GM23338 (cell line): ENCODE results near the gene MAST3. TPM values are rescaled to one million over a fixed set of nuclear protein-coding genes. Genes with fewer than 3 reads are reported as not detected.

Source experiments
- ATAC-seq: fragments of 200-7000 bp; cut with Tn5 transposase; 3 replicates; pipeline ENCODE4 v1.9.1; 2020
- DNase-seq: peaks from one replicate; pipeline ENCODE4 v3.0.0-alpha.2; 2015; ENCODE audit warnings: low spot score
- H2AFZ ChIP-seq: fragments of 200-600 bp; sonication (generic); 2 replicates; pipeline ENCODE4 v1.8.0; 2016; ENCODE audit warnings: antibody characterized with exemption, mild to moderate bottlenecking, moderate library complexity
- H3F3A ChIP-seq: fragments of 200-600 bp; sonication (generic); replicated peaks from 2 replicates; pipeline ENCODE4 v1.8.0; 2017; ENCODE audit warnings: antibody characterized with exemption, mixed run types, low read depth
- H3K27ac ChIP-seq: fragments of 200-600 bp; sonication (generic); 2 replicates; pipeline ENCODE4 v1.6.1; 2016; ENCODE audit warnings: low read depth
- H3K27me3 ChIP-seq: fragments of 200-600 bp; sonication (generic); 2 replicates; pipeline ENCODE4 v1.8.0; 2016; ENCODE audit warnings: mild to moderate bottlenecking, mixed run types, moderate library complexity; ENCODE audit not compliant: insufficient read depth
- H3K36me3 ChIP-seq: fragments of 200-600 bp; sonication (generic); 2 replicates; pipeline ENCODE4 v1.8.0; 2016; ENCODE audit warnings: mild to moderate bottlenecking; ENCODE audit not compliant: insufficient read depth
- H3K4me1 ChIP-seq: fragments of 200-600 bp; sonication (generic); 2 replicates; pipeline ENCODE4 v1.8.0; 2016; ENCODE audit warnings: mild to moderate bottlenecking, moderate library complexity; ENCODE audit not compliant: insufficient read depth
- H3K4me2 ChIP-seq: fragments of 200-600 bp; sonication (generic); 2 replicates; pipeline ENCODE4 v1.7.1; 2017; ENCODE audit warnings: mixed run types
- H3K4me3 ChIP-seq: fragments of 200-600 bp; sonication (generic); 2 replicates; pipeline ENCODE4 v1.6.1; 2016; ENCODE audit warnings: mixed run types
- H3K79me2 ChIP-seq: fragments of 200-600 bp; sonication (generic); replicated peaks from 2 replicates; pipeline ENCODE4 v1.8.0; 2017; ENCODE audit warnings: mild to moderate bottlenecking; ENCODE audit not compliant: insufficient read depth
- H3K9me2 ChIP-seq: fragments of 200-600 bp; sonication (generic); 2 replicates; pipeline ENCODE4 v1.8.0; 2017; ENCODE audit not compliant: insufficient read depth
- H4K20me1 ChIP-seq: fragments of 200-600 bp; sonication (generic); replicated peaks from 2 replicates; pipeline ENCODE4 v1.8.0; 2017; ENCODE audit warnings: mild to moderate bottlenecking; ENCODE audit not compliant: insufficient read depth
- H3K27ac Mint-ChIP-seq: 2 replicates; pipeline ENCODE4 v1.8.0; 2020; ENCODE audit warnings: inconsistent platforms, mild to moderate bottlenecking, moderate library complexity, mixed read lengths
- H3K27me3 Mint-ChIP-seq: 3 replicates; pipeline ENCODE4 v1.8.0; 2022; ENCODE audit warnings: low read depth, mild to moderate bottlenecking, moderate library complexity, mixed read lengths, inconsistent platforms; ENCODE audit not compliant: insufficient read depth, poor library complexity
- H3K36me3 Mint-ChIP-seq: 3 replicates; pipeline ENCODE4 v1.8.0; 2021; ENCODE audit warnings: low read depth, mild to moderate bottlenecking, inconsistent platforms, moderate library complexity, mixed read lengths
- H3K4me1 Mint-ChIP-seq: 3 replicates; pipeline ENCODE4 v1.8.0; 2020; ENCODE audit warnings: mild to moderate bottlenecking, inconsistent platforms, mixed read lengths
- H3K4me3 Mint-ChIP-seq: 3 replicates; pipeline ENCODE4 v1.8.0; 2021; ENCODE audit warnings: moderate library complexity, mild to moderate bottlenecking, inconsistent platforms, mixed read lengths
- H3K9me3 Mint-ChIP-seq: 3 replicates; pipeline ENCODE4 v1.8.0; 2020; ENCODE audit warnings: moderate library complexity, mild to moderate bottlenecking, inconsistent platforms, mixed read lengths
- EZH2 ChIP-seq: fragments of 200-600 bp; sonication (generic); IDR thresholded peaks from one replicate; pipeline ENCODE4 v1.8.0; 2017; ENCODE audit warnings: antibody characterized with exemption, mild to moderate bottlenecking, low read depth; ENCODE audit not compliant: unreplicated experiment
- EZH2phosphoT487 ChIP-seq: fragments of 200-600 bp; sonication (generic); IDR thresholded peaks from one replicate; pipeline ENCODE4 v1.8.1; 2018; ENCODE audit warnings: antibody characterized with exemption; ENCODE audit not compliant: unreplicated experiment
- POLR2AphosphoS5 ChIP-seq: IDR thresholded peaks from 2 replicates; pipeline ENCODE4 v1.6.1; 2016; ENCODE audit warnings: antibody characterized with exemption, low read depth
- STAT1 ChIP-seq: IDR thresholded peaks from one replicate; pipeline ENCODE4 v1.6.1; 2016; ENCODE audit warnings: antibody characterized with exemption; ENCODE audit not compliant: unreplicated experiment
- ZNF462 ChIP-seq: fragments of 250-450 bp; sonication (Bioruptor Pico); IDR thresholded peaks from 2 replicates; pipeline ENCODE4 v1.5.0; 2020; ENCODE audit warnings: mild to moderate bottlenecking, moderate library complexity
- polyA plus RNA-seq: library from polyadenylated mRNA; unstranded; fragments of >200 nt; fragmentation: Nextera tagmentation; extraction: Ambion mirVana; gene quantifications from 2 replicates; pipeline ENCODE4 v1.2.1, GENCODE V29; 2016
- total RNA-seq: library from RNA; depleted of rRNA; stranded (reverse); fragments of >200 nt; shearing (Covaris generic); gene quantifications from 2 replicates; pipeline ENCODE4 v1.2.3, GENCODE V29; 2014
- TF ChIP-seq, protein P1 (sequence below), 2 experiments: fragments of 200-600 bp in 1 of 2; sonication (generic) in 1 of 2; conservative IDR thresholded peaks; 2 replicates each; pipeline versions ENCODE4 v1.5.1 to v1.6.1; 2016 to 2017; ENCODE audit warnings: antibody characterized with exemption in 2 of 2, low read depth in 2 of 2, mild to moderate bottlenecking in 2 of 2, moderate library complexity in 1 of 2

MAST3 gene
- total and polyA plus RNA-seq, 2 experiments from 2014 or later: 5.6 to 8.8 TPM

GRCh38 chr19:18164072-18164471 lies 66.5 kb downstream of the MAST3 start:
- no peak for ATAC-seq
- Mint-ChIP-seq H3K27me3 (peaks cover 8% of the 10 kb centered on the region), H3K4me1 (peaks cover 6% of the 10 kb centered on the region; the same call in 2 of the 3 replicates), H3K36me3 (peaks cover 48% of the 10 kb centered on the region), H3K27ac (no peak overlapping the region), H3K9me3 (no peaks in the 10 kb centered on the region), H3K4me3 (no peak overlapping the region)
- DNase-seq: no peak
- H3K36me3 ChIP-seq: peaks cover 4% of the 10 kb centered on the region; the same call in 1 of the 2 replicates
- no peak overlapping the region for H2AFZ ChIP-seq
- H3K4me3 ChIP-seq: no peak overlapping the region
- no peaks in the 10 kb centered on the region for H3K27me3 ChIP-seq
- no peaks in the 10 kb centered on the region for H3K79me2 ChIP-seq
- TF ChIP-seq, protein P1, sequence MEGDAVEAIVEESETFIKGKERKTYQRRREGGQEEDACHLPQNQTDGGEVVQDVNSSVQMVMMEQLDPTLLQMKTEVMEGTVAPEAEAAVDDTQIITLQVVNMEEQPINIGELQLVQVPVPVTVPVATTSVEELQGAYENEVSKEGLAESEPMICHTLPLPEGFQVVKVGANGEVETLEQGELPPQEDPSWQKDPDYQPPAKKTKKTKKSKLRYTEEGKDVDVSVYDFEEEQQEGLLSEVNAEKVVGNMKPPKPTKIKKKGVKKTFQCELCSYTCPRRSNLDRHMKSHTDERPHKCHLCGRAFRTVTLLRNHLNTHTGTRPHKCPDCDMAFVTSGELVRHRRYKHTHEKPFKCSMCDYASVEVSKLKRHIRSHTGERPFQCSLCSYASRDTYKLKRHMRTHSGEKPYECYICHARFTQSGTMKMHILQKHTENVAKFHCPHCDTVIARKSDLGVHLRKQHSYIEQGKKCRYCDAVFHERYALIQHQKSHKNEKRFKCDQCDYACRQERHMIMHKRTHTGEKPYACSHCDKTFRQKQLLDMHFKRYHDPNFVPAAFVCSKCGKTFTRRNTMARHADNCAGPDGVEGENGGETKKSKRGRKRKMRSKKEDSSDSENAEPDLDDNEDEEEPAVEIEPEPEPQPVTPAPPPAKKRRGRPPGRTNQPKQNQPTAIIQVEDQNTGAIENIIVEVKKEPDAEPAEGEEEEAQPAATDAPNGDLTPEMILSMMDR (conservative IDR thresholded peaks at IDR 0.05; ENCODE audit: low read depth in 2 of 2): no peak
- TF ChIP-seq EZH2 (no peak), ZNF462 (no peak), EZH2phosphoT487 (no peak), STAT1 (no peak), POLR2AphosphoS5 (no peak)
- no peaks in the 10 kb centered on the region; the same call in 1 of the 2 replicates for H3K4me1 ChIP-seq
- H4K20me1 ChIP-seq: no peaks in the 10 kb centered on the region; the same call in none of the 2 replicates
- H3F3A ChIP-seq: peaks cover 15% of the 10 kb centered on the region; the same call in 1 of the 2 replicates
- H3K4me2 ChIP-seq: no peak overlapping the region
- no peak overlapping the region for H3K27ac ChIP-seq
- no peaks in the 10 kb centered on the region for H3K9me2 ChIP-seq
